CD14-positive monocyte (primary cell): ENCODE data around the gene BCAS4. TPM values are rescaled to one million over a fixed set of nuclear protein-coding genes. Genes with fewer than 3 reads are reported as not detected.

ENCODE experiments used
- DNase-seq, 3 donors: peaks; one replicate each; pipeline ENCODE4 v3.0.0-alpha.2; 2011 to 2022
- H2AFZ ChIP-seq: 2 replicates; pipeline ENCODE4 v1.6.0; 2012; ENCODE audit warnings: mild to moderate bottlenecking, low read depth, low read length, inconsistent platforms; ENCODE audit not compliant: insufficient read depth, poor library complexity, severe bottlenecking
- H3K27ac ChIP-seq, 2 donors: 1 replicate in 1 of 2; 2 replicates in 1 of 2; pipeline ENCODE4 v1.5.1; 2012 to 2013; ENCODE audit warnings: low read length in 2 of 2, control low read depth in 1 of 2, inconsistent platforms in 1 of 2, low read depth in 1 of 2, mild to moderate bottlenecking in 1 of 2
- H3K27me3 ChIP-seq, 2 donors: one replicate each; pipeline versions ENCODE4 v1.6.0 to v1.6.1; 2011 to 2013; ENCODE audit warnings: low read length in 2 of 2; ENCODE audit not compliant: control insufficient read depth in 2 of 2, insufficient read depth in 2 of 2
- H3K36me3 ChIP-seq, 2 donors: replicated peaks in 1 of 2; 1 replicate in 1 of 2; 2 replicates in 1 of 2; pipeline versions ENCODE4 v1.5.1 to v1.6.1; 2012 to 2013; ENCODE audit warnings: low read length in 2 of 2, control low read depth in 1 of 2, inconsistent platforms in 1 of 2, mild to moderate bottlenecking in 1 of 2; ENCODE audit not compliant: insufficient read depth in 2 of 2, control insufficient read depth in 1 of 2
- H3K4me1 ChIP-seq, 2 donors: 1 replicate in 1 of 2; 2 replicates in 1 of 2; pipeline versions ENCODE4 v1.5.1 to v1.6.1; 2012 to 2013; ENCODE audit warnings: low read length in 2 of 2, control low read depth in 1 of 2, inconsistent platforms in 1 of 2, mild to moderate bottlenecking in 1 of 2, moderate library complexity in 1 of 2; ENCODE audit not compliant: insufficient read depth in 2 of 2, control insufficient read depth in 1 of 2
- H3K4me2 ChIP-seq: replicated peaks from 2 replicates; pipeline ENCODE3; 2012; ENCODE audit warnings: low read length, moderate library complexity, mild to moderate bottlenecking; ENCODE audit not compliant: poor library complexity, severe bottlenecking; ENCODE audit errors: extremely low read depth
- H3K4me3 ChIP-seq, 3 experiments: fragments of 200-600 bp in 1 of 3; sonication (generic) in 1 of 3; replicated peaks in 1 of 3; 1 replicate in 2 of 3; 2 replicates in 1 of 3; pipeline ENCODE4 v1.5.1; 2011 to 2013; ENCODE audit warnings: low read length in 3 of 3, mild to moderate bottlenecking in 3 of 3, control low read depth in 2 of 3, low read depth in 2 of 3, inconsistent platforms in 1 of 3, moderate library complexity in 1 of 3
- H3K79me2 ChIP-seq: 2 replicates; pipeline ENCODE4 v1.6.0; 2012; ENCODE audit warnings: mild to moderate bottlenecking, control low read depth, inconsistent platforms, low read length, moderate library complexity; ENCODE audit not compliant: insufficient read depth
- H3K9ac ChIP-seq: 2 replicates; pipeline ENCODE4 v1.6.0; 2017; ENCODE audit warnings: low read length, mild to moderate bottlenecking; ENCODE audit not compliant: insufficient read depth, poor library complexity, severe bottlenecking
- H3K9me3 ChIP-seq, 2 donors: replicated peaks in 1 of 2; 1 replicate in 1 of 2; 2 replicates in 1 of 2; pipeline versions ENCODE4 v1.5.1 to v1.6.1; 2012 to 2013; ENCODE audit warnings: low read length in 2 of 2, control low read depth in 1 of 2; ENCODE audit not compliant: control insufficient read depth in 1 of 2, insufficient read depth in 1 of 2
- H4K20me1 ChIP-seq: 2 replicates; pipeline ENCODE4 v1.6.0; 2012; ENCODE audit warnings: mild to moderate bottlenecking, low read length, control low read depth, moderate library complexity; ENCODE audit not compliant: insufficient read depth
- H3K27ac Mint-ChIP-seq, 7 donors: one replicate each; pipeline ENCODE4 v1.8.0; 2020; ENCODE audit warnings: mild to moderate bottlenecking in 7 of 7, mixed read lengths in 7 of 7, moderate library complexity in 6 of 7, inconsistent platforms in 2 of 7
- H3K27me3 Mint-ChIP-seq, 3 donors: one replicate each; pipeline ENCODE4 v1.8.0; 2021 to 2022; ENCODE audit warnings: low read depth in 3 of 3, mild to moderate bottlenecking in 3 of 3, mixed read lengths in 3 of 3, moderate library complexity in 3 of 3, inconsistent platforms in 1 of 3
- H3K36me3 Mint-ChIP-seq, 2 donors: one replicate each; pipeline ENCODE4 v1.8.0; 2020; ENCODE audit warnings: mixed read lengths in 2 of 2, inconsistent platforms in 1 of 2, mild to moderate bottlenecking in 1 of 2
- H3K4me1 Mint-ChIP-seq: one replicate; pipeline ENCODE4 v1.8.0; 2020; ENCODE audit warnings: mild to moderate bottlenecking, mixed read lengths
- H3K4me3 Mint-ChIP-seq, 2 donors: one replicate each; pipeline ENCODE4 v1.8.0; 2020; ENCODE audit warnings: mild to moderate bottlenecking in 2 of 2, mixed read lengths in 2 of 2, moderate library complexity in 1 of 2
- H3K9me3 Mint-ChIP-seq, 7 donors: one replicate each; pipeline ENCODE4 v1.8.0; 2020 to 2022; ENCODE audit warnings: mixed read lengths in 7 of 7, mild to moderate bottlenecking in 6 of 7, moderate library complexity in 6 of 7, inconsistent platforms in 2 of 7
- CTCF ChIP-seq: fragments of 200-600 bp; IDR thresholded peaks from one replicate; pipeline ENCODE4 v1.8.0; 2022; ENCODE audit warnings: antibody characterized with exemption, mild to moderate bottlenecking
- WGBS: methylation state at CpG from one replicate; pipeline ENCODE4 v1.1.5; 2013; ENCODE audit warnings: missing lambda C conversion rate; ENCODE audit not compliant: insufficient coverage; 5-methylcytosine and 5-hydroxymethylcytosine counted together
- intact Hi-C, 2 donors: fragments of 100-400 bp; cut with micrococcal nuclease; formaldehyde crosslinking; loops; one replicate each; pipeline versions ENCODE4 v1.15.0 to v1.15.1; 2023
- polyA plus RNA-seq, 3 donors: library from polyadenylated mRNA; depleted of rRNA in 1 of 3; unstranded in 2 of 3; stranded (reverse) in 1 of 3; fragments of 300-500 nt in 2 of 3; fragments of >200 nt in 1 of 3; fragmentation: Illumina TruSeq in 2 of 3; gene quantifications; 1 replicate in 2 of 3; 2 replicates in 1 of 3; pipeline ENCODE4 v1.2.3, GENCODE V29; 2012 to 2021

BCAS4 gene
- polyA plus RNA-seq, 3 donors = 0.16 to 1.0 (median 0.69) TPM

- Histone ChIP-seq H3K4me2 (no peak overlapping the region), H3K9me3 (no peaks in the 10 kb centered on the region), H3K27ac (no peak overlapping the region), H3K27me3 (no peaks in the 10 kb centered on the region), H3K4me3 (no peak overlapping the region), H3K4me1 (no peaks in the 10 kb centered on the region), H4K20me1 (no peaks in the 10 kb centered on the region), H3K79me2 (no peaks in the 10 kb centered on the region), H2AFZ (no peak overlapping the region), H3K9ac (no peak overlapping the region), H3K36me3 (no peaks in the 10 kb centered on the region)
- no peak for TF ChIP-seq CTCF
- DNase-seq = no peak
- H3K27me3 Mint-ChIP-seq = peaks cover 0 to 7% (median 4%) of the 10 kb centered on the region in 3 donors
- 96% methylated on average over 4 of the region's 5 CpGs for WGBS
- no peaks in the 10 kb centered on the region for H3K36me3 Mint-ChIP-seq
- H3K27ac Mint-ChIP-seq = no peak overlapping the region
- H3K4me3 Mint-ChIP-seq = no peak overlapping the region
- H3K4me1 Mint-ChIP-seq = peaks cover 2% of the 10 kb centered on the region
- no peaks in the 10 kb centered on the region for H3K9me3 Mint-ChIP-seq
- intact Hi-C loops = no loop called here
Measured at GRCh38 chr20:50758469-50758868, 36.4 kb upstream of the BCAS4 start.

DNA sequence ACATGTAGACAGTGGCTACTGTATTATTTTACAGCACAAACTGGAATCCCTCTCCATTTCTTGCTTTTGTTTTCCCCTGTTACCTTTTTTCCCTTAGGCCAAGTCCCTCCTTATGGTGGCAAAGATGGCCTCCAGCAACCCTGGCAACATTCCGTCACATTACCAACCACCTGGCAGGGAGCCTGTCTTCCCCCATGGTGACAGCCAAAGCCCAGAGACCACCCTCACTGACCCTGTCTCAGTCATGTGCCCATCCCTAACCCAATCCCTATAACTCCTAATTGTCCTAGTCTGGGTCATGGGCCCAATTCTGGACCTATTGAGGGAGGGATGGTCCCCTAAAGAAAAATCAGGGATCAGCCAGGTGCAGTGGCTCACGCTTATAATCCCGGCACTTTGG is 35.9 kb upstream of the BCAS4 start:
- Histone ChIP-seq H3K4me3 (no peak overlapping the region), H3K4me1 (no peaks in the 10 kb centered on the region), H3K9ac (no peak overlapping the region), H3K27me3 (no peaks in the 10 kb centered on the region), H3K4me2 (no peak overlapping the region), H2AFZ (no peak overlapping the region), H3K79me2 (no peaks in the 10 kb centered on the region), H3K27ac (no peak overlapping the region), H3K36me3 (no peaks in the 10 kb centered on the region), H4K20me1 (no peaks in the 10 kb centered on the region), H3K9me3 (no peaks in the 10 kb centered on the region)
- Mint-ChIP-seq H3K9me3 (no peaks in the 10 kb centered on the region), H3K4me3 (no peak overlapping the region), H3K27ac (no peak overlapping the region), H3K27me3 (peaks cover 0 to 7% (median 4%) of the 10 kb centered on the region in 3 donors), H3K4me1 (peaks cover 2% of the 10 kb centered on the region), H3K36me3 (no peaks in the 10 kb centered on the region)
- TF ChIP-seq CTCF = no peak
- no peak for DNase-seq
- WGBS = 88% methylated on average over 1 of the region's 3 CpGs
- intact Hi-C loops = no loop called here
